LNCaP clone FGC (cell line): ENCODE data around the gene MYADML2.
A peak's percentile ranks its signal among the peaks of the same experiment; 100 is the strongest.

ENCODE experiments used
- DNase-seq: peaks from one replicate; pipeline ENCODE4 v3.0.0-alpha.2; 2011; ENCODE audit warnings: low read depth
- H3K4me3 ChIP-seq: 2 replicates; pipeline ENCODE4 v1.5.1; 2011; ENCODE audit warnings: mild to moderate bottlenecking, low read depth, low read length, control low read depth
- TF ChIP-seq, protein P1 (sequence below): IDR thresholded peaks from 2 replicates; pipeline ENCODE4 v1.5.1; 2012; ENCODE audit warnings: mild to moderate bottlenecking; ENCODE audit not compliant: control insufficient read depth, insufficient read depth; ENCODE audit errors: extremely low read depth

The MYADML2 gene

GRCh38 chr17:81977211-81977808 is 30.3 kb upstream of the MYADML2 start, which contains the start of gene ASPSCR1:
Gene ASPSCR1 (plus strand): TSS chr17:81977629. CDS start chr17:81977647, 18 bp downstream.
- TF ChIP-seq, protein P1, sequence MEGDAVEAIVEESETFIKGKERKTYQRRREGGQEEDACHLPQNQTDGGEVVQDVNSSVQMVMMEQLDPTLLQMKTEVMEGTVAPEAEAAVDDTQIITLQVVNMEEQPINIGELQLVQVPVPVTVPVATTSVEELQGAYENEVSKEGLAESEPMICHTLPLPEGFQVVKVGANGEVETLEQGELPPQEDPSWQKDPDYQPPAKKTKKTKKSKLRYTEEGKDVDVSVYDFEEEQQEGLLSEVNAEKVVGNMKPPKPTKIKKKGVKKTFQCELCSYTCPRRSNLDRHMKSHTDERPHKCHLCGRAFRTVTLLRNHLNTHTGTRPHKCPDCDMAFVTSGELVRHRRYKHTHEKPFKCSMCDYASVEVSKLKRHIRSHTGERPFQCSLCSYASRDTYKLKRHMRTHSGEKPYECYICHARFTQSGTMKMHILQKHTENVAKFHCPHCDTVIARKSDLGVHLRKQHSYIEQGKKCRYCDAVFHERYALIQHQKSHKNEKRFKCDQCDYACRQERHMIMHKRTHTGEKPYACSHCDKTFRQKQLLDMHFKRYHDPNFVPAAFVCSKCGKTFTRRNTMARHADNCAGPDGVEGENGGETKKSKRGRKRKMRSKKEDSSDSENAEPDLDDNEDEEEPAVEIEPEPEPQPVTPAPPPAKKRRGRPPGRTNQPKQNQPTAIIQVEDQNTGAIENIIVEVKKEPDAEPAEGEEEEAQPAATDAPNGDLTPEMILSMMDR, result no peak
- peak; percentile 54 for DNase-seq

DNA sequence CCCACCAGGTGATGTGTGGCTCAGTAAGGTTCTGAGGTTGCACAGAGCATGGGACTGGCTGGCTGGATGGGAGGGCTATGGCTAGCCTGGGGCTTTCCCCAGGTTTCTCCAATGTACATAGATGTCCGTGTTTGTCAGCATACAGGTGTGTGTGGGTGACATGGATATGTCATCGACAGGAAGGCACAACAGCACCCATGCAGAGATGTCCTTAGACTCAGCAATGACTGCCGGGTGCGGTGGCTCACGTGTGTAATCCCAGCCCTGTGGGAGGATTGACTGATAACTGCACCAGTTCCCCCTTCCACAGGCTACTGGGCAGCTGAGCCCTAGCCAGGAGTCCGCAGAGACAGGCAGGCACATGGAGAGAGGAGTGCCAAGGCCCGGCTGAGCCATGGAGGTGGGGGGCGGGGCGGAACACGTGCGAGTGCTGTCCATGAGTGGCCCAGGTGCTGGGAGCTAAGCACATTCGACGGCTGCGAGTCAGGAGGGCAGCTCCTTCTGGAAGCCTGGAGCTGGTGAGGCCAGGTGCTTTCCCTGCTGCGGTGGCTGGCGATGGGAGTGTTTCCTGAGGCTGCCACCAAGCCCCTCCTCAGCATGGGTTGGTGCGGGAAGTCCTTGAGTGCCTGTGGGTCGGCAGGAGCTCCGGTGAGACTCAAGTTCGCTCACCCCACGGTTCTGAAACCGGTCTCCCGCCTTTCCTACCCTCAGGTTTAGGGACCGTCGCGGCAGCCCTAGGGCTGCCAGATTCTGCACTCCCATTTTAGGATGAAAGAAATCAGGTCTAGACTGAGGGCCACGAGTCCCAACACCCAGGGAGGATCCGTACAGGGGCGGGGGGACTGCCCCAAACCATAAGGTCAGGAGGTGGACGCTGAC is 29.5 kb upstream of the MYADML2 start:
- no peak for DNase-seq
- TF ChIP-seq, protein P1, result no peak
- H3K4me3 ChIP-seq, result peak overlapping the region; percentile 85

More at GRCh38 chr17:81977211-81977808, 30.3 kb upstream of the MYADML2 start, which contains the start of gene ASPSCR1:
- H3K4me3 ChIP-seq, result peak within 1 kb of the TSS; percentile 85

DNA sequence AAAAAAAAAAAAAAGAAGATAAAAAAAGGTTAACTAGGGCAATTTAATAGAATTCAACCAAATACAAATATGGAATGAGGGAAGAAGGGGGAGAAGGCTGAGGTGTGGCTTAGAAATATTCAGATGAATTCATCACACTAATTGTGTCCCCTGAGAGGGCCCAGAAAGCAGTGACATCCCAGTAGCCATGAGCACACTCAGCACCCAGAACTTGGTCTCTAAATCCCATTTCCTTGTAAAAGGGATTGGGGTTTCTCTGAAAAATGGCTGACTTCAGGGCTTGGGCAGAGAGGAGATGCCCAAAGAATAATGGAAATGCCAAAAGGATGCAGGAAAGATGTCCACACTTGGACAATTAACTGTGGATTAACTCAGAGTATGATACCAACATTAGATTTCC is 26.4 kb upstream of the MYADML2 start:
- no peak for DNase-seq
- TF ChIP-seq, protein P1, result no peak
- H3K4me3 ChIP-seq, result no peak overlapping the region

DNA sequence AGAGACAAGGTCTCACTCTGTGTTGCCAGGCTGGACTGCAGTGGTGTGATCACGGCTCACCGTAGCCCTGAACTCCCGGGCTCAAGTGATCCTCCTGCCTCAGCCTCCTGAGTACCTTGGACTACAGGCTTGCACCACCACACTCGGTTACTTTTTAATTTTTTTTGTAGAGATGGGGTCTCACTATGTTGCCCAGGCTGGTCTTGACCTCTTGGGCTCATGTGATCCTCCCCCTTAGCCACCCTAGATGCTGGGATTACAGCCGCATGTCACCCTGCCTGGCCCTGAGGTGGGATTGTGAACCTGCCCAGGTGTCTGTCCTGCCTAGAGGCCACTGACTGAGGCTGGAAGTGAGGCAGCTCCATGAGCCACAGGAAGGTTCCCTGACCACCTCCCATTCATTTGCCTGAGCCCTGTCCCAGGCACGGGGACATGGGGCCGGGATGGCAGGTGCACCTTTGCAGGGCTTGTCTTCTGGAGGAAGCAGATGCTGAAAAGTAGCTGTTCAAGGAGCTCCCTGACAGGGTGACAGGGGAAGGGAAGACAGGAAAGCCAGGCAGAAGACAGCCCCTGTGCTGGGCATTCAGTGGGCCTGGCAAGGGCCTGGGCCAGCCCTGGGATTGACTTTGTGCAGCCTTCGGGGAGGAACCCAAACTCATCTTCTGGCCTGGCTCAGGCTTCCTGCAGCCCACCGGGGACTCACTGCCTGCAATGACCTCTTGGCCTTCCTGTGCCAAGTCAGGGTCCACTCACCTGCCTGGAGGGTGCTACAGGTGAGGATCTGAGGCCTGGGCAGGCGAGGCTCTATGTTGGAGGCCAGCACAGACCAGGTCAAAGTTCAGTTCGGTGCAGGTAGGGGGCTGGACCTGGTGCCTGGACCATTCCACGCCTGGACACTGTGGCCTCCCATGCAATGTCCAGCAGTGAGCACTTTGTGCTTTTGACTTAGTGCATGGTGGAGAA is 22.1 kb upstream of the MYADML2 start:
- TF ChIP-seq, protein P1, result no peak
- no peak for DNase-seq
- H3K4me3 ChIP-seq, result no peak overlapping the region

- DNase-seq, result no peak
- no peak overlapping the region for H3K4me3 ChIP-seq
- TF ChIP-seq, protein P1, result no peak
Measured at GRCh38 chr17:81968396-81968745, 21.3 kb upstream of the MYADML2 start.

DNA sequence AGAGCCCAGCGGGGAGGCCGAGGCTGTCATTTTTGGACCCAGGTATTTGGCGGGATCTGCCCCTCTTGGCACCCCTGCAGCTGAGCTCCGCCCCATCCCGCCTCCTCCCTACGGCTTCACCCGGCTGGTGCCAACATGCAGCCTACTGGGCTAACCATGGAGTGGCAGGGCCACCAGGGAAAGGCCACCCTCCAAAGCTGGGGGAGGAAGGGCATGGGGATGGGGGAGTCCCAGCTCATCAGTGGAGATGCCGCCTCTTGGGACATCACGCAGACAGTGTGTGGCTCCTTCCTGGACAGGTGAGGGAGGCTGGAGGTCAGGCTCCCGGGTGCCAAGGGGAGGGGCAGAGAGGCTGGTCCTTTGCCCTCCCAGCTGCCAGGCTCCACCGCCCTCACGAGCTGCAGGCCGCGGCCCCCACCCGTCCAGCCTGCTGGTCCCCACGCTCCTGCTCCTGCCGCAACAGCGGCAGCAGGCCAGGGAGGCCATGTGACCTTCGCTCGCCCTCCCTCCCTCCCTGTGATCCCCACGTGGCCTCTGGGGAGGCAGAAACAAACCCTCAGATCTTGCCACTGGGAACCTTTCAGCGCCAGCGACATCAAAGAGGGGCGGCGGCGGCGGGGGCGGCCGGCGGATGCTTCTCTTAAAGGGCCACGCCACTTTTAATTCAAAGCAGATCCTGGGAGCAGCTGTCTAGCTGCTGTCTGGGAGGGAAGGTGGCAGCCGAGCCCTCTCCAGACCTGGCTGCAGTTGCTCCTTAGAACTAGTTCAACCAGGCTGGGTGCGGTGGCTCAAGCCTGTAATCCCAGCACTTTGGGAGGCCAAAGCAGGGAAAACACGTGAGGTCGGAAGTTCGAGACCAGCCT is 20.7 kb upstream of the MYADML2 start:
- DNase-seq, result no peak
- no peak overlapping the region for H3K4me3 ChIP-seq
- TF ChIP-seq, protein P1, result no peak
